NOMO-1 treated with dmso at 0.1 percent for 144 hours (cell line): ENCODE data around the gene RNF10.
A peak's percentile ranks its signal among the peaks of the same experiment; 100 is the strongest.
"Not testable (repeated sequence)": the region's sequence is repeated elsewhere in the genome, so short reads cannot be mapped to it uniquely, and the experiment has no call there.

Experiments used
- DNase-seq: peaks from one replicate; lab custom pipeline; 2025; ENCODE audit not compliant: unreplicated experiment; lab: John Stamatoyannopoulos, UW

Gene RNF10

DNA sequence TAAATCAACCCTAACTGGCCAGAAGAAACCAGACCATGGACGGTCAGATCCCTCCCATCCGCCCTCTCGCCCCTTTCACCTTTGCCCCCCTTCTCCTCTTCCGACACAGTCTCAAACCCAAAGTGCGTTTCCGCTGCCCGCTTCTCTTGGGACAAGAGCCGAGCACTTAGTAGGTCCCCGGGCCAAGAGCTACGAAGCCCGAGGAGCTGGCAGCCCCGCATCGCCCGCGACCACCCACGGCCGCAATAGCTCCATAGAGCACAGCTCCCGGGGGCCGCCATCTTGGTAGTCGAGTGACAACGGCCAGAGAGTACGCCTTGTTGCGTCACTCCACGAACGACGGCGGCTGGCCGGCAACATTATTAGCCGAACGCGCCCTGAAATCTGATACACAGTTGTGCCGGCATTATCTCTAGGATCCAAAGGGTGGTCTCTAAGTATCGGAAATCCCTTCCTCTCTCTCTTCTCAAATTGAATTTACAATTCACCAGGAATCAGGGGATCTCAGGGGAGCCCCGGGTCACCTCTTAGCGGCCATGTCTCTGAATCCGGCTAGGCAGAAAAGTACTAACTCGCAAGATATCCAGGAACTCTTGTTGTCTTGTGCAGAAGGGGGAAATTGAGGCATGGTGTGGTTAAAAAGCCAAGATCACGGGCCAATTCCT lies 5.2 kb upstream of the RNF10 start, which contains the start of gene COQ5:
Gene COQ5, minus strand, starts transcription at position 298 of the 665 bp plus-strand sequence. Its CDS starts 17 bp downstream, at position 281.
- peak; percentile 64 for DNase-seq

GRCh38 chr12:120529641-120530417 lies 4.3 kb upstream of the RNF10 start:
- DNase-seq = peak; percentile 45

DNA sequence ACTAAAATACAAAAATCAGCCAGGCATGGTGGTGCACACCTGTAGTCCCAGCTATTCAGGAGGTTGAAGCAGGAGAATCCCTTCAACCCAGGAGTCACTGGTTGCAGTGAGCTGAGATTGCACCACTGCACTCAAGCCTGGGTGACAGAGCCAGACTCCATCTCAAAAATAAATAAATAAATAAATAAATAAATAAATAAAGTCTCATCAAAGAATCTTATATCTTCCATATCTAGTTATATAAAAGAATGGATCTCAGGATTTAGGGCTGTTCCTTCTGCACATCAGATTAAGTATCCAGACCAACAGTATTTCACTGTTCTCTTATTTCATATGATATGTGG lies 3.8 kb upstream of the RNF10 start:
- not testable (repeated sequence) for DNase-seq

DNA sequence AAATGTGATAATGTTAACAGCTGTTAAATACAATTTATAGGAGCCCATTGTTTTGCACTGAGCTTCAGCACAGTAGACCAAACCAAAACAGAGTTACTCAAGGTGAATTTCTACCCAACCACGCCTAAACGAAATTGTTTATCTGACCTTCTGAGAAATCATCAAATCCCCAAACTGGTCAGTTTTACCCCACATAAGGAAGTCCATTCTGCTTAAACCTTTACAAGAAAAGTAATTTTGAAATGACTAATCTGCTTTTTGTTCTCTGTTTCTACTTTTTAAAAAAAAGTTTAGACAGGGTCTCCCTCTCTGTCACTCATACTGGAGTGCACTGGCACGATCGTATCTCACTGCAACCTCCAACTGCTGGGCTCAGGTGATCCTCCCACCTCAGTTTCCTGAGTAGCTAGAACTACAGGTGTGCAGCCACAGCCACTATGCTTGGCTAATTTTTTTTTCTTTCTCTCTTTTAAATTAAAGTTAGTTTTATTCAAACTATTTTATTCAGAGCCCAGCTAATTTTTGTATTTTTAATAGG lies 1.4 kb upstream of the RNF10 start:
- DNase-seq = no peak

GRCh38 chr12:120534703-120535655 lies 823 bp downstream of the RNF10 start:
- DNase-seq = peak; percentile 25

DNA sequence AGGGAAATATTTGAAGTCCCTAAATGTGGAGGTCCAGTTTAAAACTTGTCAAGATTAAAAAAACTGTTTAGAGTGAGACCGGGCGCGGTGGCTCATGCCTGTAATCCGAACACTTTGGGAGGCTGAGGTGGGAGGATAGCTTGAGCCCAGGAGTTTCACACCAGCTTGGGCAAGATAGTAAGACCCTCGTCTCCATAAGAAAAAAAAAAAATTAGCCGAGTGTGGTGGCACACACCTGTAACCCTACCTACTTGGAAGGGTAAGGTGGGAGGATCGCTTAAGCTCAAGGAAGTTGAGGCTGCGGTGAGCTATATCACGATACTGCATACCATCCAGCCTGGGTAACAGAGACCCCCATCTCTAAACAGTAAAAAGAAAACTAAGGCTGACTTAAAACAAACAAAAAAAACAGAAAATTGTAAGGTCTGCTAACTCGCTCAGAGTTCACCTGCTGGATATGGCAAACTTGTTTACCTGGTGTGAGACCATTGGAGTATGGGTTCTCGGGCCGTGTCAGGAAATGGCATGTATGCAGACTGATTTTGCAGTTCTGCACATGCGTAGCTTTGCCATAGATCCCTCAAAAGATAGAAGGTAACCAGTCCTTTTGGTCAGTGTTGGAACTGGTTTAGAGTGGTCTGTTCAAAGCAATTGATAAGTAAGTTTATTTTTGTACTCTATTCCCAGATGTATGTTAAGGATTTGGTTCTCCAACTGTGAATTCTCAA lies 2.1 kb downstream of the RNF10 start:
- no peak for DNase-seq

DNA sequence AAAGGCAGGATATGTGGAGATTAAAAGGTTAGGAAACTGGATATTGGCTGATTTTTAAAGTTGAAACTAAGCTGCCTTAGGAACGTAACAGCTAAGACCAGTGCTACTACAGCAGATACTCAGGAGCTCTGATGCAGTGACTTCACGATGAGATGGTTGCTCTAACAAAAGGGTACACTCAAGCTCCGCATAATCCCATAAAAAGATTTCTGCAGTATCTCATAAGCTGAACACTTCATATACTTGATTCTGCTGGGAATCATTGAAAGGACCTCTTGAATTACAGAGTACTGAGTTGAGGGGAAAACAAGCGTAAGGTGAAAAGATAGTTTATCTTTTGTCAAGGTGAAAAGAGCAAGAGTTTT lies 3.7 kb downstream of the RNF10 start:
- no peak for DNase-seq

DNA sequence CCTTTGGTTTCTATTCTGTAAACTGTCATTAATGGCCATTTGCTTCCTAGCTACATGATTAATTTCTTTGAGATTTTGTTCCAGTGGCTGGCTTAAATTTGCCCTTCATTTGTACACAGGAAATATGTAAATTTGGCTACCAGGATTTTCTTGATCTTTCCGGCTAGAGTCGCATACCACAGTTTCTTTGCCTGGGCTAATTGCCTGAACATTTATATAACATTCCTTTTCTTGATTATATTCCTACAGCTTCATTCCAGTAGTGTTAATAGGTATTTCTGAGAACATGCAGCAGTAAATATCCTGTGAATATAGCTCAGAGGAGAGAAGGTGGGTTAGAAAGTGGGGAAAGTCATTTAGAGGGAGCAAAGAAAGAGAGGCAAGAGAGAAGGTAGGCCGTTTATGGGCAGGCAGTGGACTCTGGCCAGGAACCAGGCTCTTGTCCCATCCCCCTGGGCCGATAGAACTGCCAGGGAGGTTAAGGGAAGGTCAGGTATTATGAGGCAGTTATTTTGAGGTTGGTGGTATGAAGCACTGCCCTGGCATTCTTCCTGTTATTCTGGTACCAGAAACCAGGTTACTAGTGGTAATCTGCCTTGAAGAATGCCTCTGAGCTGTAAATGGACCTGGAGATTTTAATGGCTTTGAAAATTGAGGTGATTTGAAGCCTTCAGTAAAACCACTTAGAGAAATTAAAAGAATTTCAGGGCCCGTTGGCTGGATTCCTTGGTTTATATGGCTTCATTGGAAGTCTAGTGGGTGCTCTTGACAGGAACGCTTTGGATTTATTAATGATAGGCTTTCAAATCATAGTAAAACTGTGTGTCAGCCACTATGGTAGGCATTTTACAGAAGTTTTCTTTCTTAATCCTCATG lies 4.4 kb downstream of the RNF10 start:
- no peak for DNase-seq

DNA sequence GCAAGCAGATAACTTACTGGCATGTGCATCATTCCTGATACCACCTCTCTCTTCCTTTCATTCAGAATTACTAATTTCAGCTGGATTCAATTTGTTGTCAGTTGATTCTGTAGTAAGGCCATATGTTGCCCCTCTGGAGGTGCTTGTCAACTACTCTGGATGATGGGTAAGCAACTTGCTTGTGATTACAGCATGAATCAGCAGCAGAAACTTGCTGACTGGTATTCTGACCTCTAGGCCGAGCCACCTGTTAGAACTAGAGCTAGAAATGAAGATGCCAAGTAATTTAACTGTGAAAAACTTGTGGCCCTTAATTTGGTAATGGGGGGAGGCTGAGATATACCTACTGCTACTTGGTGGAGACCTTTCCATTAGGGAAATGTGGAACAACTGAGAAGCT lies 5.1 kb downstream of the RNF10 start:
- DNase-seq = no peak

GRCh38 chr12:120540445-120540844 lies 6.3 kb downstream of the RNF10 start:
- peak; percentile 4 for DNase-seq

- no peak for DNase-seq
Measured at GRCh38 chr12:120542166-120542565, 8.0 kb downstream of the RNF10 start.

DNA sequence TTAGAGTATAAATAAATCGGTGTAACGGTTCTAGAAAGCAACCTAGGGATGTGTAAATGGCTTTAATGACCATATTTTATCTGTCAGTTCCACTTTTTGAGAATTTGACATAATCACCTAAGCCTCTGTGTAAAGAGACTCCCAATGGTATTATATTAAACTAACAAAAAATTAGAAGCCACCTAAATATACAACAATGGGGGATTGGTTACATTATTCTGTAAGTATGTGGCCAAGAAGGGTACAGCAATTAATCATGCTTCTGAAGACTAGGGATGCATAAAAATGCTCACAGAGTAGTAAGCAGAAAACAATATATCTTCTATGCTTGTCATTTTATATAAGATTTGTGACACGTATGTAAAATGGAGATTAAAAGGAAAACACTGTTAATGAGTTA lies 10.5 kb downstream of the RNF10 start:
- DNase-seq = no peak

GRCh38 chr12:120546050-120546386 lies 11.9 kb downstream of the RNF10 start:
- DNase-seq = no peak

DNA sequence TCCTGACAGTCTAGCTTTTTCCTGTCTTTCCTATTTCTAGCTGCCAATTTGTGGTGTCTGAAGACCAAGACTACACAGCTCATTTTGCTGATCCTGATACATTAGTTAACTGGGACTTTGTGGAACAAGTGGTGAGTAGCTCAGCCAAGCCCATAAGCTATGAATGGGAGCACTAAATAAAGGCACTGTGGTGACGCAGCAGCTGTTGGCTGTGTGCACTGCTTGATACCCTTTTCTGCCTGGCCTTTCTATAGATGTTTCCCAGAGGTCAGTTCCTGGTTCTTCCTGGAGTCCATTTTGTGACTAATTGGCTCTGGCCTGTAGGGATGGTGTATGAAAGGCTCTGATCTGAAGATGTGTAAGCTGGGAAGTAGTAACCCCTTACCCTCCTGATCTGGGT lies 20.5 kb downstream of the RNF10 start:
- DNase-seq = no peak

DNA sequence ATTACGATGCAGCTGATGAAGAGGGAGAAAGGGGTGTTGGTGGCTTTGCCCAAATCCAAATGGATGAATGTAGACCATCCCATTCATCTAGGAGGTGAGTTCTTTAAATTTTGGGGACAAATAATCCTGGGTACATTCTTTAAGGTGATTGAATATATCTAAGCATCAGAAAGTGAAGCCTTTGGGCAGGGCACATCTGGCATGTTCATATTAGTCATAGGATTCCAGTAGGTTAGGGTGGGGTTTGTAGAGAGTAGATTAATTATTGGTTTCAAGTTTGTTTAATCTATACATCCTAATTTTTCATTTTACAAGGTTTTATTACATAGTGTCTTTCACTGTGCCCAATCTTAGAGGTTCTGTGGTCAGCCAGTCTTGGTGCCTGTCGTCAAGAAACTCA lies 23.4 kb downstream of the RNF10 start:
- no peak for DNase-seq

- no peak for DNase-seq
Measured at GRCh38 chr12:120562906-120563305, 28.8 kb downstream of the RNF10 start.

DNA sequence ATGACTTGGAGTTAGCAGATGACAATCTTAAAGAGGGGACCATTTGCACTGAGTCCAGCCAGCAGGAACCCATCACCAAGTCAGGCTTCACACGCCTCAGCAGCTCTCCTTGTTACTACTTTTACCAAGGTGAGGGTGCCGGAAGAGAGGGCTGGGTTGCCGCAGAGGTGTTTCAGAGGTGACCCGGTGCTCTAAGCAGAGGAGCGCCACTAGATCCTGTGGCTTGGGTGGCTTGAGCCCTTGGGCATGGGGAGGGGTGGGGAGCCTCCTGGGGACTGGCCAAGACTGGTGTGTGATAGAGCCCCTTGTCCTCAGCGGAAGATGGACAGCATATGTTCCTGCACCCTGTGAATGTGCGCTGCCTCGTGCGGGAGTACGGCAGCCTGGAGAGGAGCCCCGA lies 29.3 kb downstream of the RNF10 start:
- no peak for DNase-seq

- DNase-seq = no peak
Measured at GRCh38 chr12:120571299-120571698, 37.1 kb downstream of the RNF10 start.

DNA sequence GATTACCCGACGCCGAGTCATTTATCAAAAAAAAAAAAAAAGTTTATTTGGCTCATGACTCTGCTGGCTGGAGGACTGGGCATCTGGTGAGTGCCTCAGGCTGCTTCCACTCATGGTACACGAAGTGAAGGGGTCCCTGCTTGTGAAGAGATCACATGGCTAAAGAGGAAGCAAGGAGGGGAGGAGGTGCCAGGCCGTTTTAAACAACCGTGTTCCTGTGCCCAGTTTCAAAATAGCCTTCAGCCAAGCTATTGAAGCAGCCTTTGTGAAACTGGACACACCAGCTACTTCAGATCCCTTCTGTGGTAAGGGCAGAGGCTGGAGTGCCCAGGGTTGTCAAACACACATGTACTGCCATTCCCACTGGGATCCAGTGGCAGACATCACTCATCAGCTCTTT lies 39.4 kb downstream of the RNF10 start:
- DNase-seq = no peak

- no peak for DNase-seq
Measured at GRCh38 chr12:120574106-120574505, 40.0 kb downstream of the RNF10 start.
